ENCODE results near the gene ST8SIA4.

ST8SIA4 gene, protein sequence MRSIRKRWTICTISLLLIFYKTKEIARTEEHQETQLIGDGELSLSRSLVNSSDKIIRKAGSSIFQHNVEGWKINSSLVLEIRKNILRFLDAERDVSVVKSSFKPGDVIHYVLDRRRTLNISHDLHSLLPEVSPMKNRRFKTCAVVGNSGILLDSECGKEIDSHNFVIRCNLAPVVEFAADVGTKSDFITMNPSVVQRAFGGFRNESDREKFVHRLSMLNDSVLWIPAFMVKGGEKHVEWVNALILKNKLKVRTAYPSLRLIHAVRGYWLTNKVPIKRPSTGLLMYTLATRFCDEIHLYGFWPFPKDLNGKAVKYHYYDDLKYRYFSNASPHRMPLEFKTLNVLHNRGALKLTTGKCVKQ

GRCh38 chr5:100903039-100903887 is at the start of gene ST8SIA4:
Gene ST8SIA4, minus strand, starts transcription at chr5:100903282. Its CDS starts 327 bp downstream, at chr5:100902955.
- TF ChIP-seq GATA2 (IDR thresholded peaks at IDR 0.05; ENCODE audit: low read depth, low read length) (no peak), GATA3 (IDR thresholded peaks at IDR 0.05; ENCODE audit: low read depth, low read length) (no peak)

GRCh38 chr5:100950985-100951384 is 47.9 kb upstream of the ST8SIA4 start:
- TF ChIP-seq GATA3 (IDR thresholded peaks at IDR 0.05; ENCODE audit: low read depth, low read length) = no peak
- no peak for TF ChIP-seq GATA2 (IDR thresholded peaks at IDR 0.05; ENCODE audit: low read depth, low read length)

GRCh38 chr5:100913298-100913697 is 10.2 kb upstream of the ST8SIA4 start:
- TF ChIP-seq GATA2 (IDR thresholded peaks at IDR 0.05; ENCODE audit: low read depth, low read length) (no peak), GATA3 (IDR thresholded peaks at IDR 0.05; ENCODE audit: low read depth, low read length) (no peak)

DNA sequence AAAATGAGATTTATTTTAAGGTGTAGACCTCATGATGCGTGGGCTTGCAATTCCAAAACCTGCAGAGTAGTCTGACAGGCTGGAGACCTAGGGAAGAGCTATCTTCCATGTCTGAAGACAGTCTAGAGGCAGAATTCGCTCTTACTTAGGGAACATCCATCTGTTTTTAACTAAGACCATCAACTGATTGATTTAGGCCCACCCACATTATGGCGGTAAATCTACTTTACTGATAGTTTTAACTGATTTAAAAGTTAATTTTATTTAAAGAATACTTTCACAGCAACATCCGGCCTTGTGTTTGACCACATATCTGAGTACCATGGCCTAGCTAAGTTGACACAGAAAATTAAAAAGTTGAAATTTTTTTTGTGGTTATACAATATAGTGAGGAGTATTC is 6.0 kb upstream of the ST8SIA4 start:
- no peak for TF ChIP-seq GATA2 (IDR thresholded peaks at IDR 0.05; ENCODE audit: low read depth, low read length)
- TF ChIP-seq GATA3 (IDR thresholded peaks at IDR 0.05; ENCODE audit: low read depth, low read length) = no peak

- TF ChIP-seq GATA2 (IDR thresholded peaks at IDR 0.05; ENCODE audit: low read depth, low read length) (no peak), GATA3 (IDR thresholded peaks at IDR 0.05; ENCODE audit: low read depth, low read length) (no peak)
Measured at GRCh38 chr5:100905259-100905914, 2.3 kb upstream of the ST8SIA4 start.

GRCh38 chr5:100904259-100904861 is 1.3 kb upstream of the ST8SIA4 start:
- no peak for TF ChIP-seq GATA3 (IDR thresholded peaks at IDR 0.05; ENCODE audit: low read depth, low read length)

- no peak for TF ChIP-seq GATA3 (IDR thresholded peaks at IDR 0.05; ENCODE audit: low read depth, low read length)
- TF ChIP-seq GATA2 (IDR thresholded peaks at IDR 0.05; ENCODE audit: low read depth, low read length) = no peak
Measured at GRCh38 chr5:100902440-100903038, 543 bp downstream of the ST8SIA4 start.

- TF ChIP-seq GATA3 (IDR thresholded peaks at IDR 0.05; ENCODE audit: low read depth, low read length) (no peak), GATA2 (IDR thresholded peaks at IDR 0.05; ENCODE audit: low read depth, low read length) (no peak)
Measured at GRCh38 chr5:100901821-100902341, 1.2 kb downstream of the ST8SIA4 start.

DNA sequence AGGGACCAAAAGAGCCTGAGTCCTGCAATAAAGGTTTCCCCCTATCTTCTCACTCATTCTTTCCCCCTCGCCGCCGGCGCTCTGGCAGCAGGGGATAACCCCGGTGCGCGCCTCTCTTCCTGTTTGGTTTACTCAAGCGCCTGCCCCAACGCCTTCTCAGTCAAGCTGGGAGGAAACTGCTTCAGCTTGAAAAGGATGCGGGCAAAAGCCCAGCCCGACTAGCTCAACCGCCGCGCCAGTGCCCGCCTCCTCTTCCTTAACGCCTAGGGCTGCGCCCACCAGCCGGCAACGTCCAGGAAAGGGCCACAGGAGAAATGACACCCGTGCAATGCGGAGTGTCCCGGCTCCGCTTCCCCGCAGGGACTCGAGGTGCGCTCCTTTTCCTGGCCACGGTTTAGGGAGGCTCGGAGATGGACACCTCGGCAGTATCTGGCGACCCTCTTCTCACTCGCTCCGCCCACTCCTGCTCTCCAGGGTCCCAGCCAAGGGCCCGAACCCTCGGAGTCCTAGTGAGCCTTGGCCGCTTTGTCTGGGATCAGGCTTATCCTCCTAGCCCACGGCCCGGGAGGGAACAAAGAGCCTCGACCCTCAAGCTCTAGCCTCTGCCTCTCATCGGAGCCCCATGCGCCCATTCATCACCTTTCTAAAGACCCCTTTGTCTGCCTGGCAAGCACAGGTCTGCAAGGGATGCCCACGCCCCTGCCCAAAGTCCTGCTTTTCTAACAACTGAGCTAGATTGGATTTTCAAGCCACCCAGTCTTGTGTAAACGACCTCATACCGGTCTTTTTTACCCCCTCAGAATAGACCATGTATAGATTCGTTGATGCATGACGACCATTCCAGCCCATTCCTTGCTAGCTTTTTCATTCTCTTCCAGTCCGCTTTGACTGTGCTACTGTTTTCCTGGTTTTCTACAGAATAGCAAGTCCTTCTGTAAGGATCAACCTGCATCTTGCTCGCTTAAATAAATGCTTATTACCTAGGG is 2.0 kb downstream of the ST8SIA4 start:
- no peak for TF ChIP-seq GATA2 (IDR thresholded peaks at IDR 0.05; ENCODE audit: low read depth, low read length)
- no peak for TF ChIP-seq GATA3 (IDR thresholded peaks at IDR 0.05; ENCODE audit: low read depth, low read length)

DNA sequence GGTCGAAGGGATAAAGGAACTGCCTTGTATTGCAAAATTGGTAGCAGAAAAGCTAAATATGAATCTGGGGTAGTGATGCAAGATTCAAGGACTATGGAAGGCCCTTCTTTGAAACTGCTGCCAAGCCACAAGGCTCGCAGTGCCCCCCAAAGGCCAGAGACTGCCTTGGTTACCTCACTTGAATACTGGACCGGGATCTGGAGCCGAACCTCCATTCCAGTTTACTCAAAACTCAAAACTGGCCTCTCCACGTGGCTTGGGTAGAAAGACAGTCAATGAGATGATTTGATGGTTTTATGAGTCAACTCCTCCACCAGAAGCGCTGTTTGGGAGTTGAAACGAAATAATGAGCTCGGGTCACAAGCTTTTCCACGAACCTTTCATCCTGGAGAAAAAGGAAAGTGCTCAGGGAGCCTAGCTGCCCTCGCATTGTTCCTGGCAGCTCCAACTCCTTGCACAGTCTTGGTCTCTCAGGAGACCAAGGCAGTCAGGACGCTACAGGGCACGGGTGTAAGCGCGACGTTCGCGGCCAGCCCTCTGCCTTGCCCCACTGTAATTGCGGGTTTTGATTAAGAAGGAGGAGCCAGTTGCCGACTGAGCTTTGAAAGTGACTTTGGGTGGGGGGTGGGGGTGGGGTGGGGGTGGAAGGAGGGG is 2.8 kb downstream of the ST8SIA4 start:
- TF ChIP-seq GATA2 (IDR thresholded peaks at IDR 0.05; ENCODE audit: low read depth, low read length) (no peak), GATA3 (IDR thresholded peaks at IDR 0.05; ENCODE audit: low read depth, low read length) (no peak)

DNA sequence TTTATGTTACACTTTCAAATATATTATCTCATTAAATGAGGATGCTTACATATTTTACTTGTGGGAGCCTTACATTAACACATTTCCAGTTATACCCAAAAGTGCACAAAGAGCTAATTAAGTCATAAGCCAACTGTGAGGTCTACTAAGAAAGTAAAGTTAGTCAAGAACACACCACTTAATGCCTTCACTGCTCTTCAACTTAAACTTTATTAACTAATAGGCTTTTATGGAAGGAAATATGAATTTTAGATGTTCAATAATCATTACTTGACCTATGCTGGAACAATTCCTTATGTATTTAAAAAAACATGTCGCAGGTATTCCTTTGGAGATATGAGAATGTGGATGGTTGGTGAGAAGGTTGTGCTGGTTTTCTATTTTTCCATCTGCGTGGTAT is 3.4 kb downstream of the ST8SIA4 start:
- TF ChIP-seq GATA3 (IDR thresholded peaks at IDR 0.05; ENCODE audit: low read depth, low read length) (no peak), GATA2 (IDR thresholded peaks at IDR 0.05; ENCODE audit: low read depth, low read length) (no peak)
